Cardiac septum (tissue), 1 donor: ENCODE results near the gene CACNA2D3. TPM values are rescaled to one million over a fixed set of nuclear protein-coding genes. Genes with fewer than 3 reads are reported as not detected.

ENCODE experiments used
- DNase-seq: peaks from one replicate; pipeline ENCODE4 v3.0.0-alpha.2; 2020; ENCODE audit warnings: low spot score
- intact Hi-C: fragments of 100-400 bp; cut with DNase I; formaldehyde crosslinking; loops from one replicate; pipeline ENCODE4 v1.14.0; 2022
- total RNA-seq: library from RNA; stranded (reverse); fragmentation: NEBNext Ultra II Directional; extraction: Animal tissue kit (Norgen Biotek cat#: 25700); gene quantifications from one replicate; pipeline ENCODE4 v1.2.1, GENCODE V29; 2021
- donor health status: DM: no; HTN: no; CAD: no.

Gene CACNA2D3
- total RNA-seq, 1 donor from 2014 or later: 11.3 TPM

DNA sequence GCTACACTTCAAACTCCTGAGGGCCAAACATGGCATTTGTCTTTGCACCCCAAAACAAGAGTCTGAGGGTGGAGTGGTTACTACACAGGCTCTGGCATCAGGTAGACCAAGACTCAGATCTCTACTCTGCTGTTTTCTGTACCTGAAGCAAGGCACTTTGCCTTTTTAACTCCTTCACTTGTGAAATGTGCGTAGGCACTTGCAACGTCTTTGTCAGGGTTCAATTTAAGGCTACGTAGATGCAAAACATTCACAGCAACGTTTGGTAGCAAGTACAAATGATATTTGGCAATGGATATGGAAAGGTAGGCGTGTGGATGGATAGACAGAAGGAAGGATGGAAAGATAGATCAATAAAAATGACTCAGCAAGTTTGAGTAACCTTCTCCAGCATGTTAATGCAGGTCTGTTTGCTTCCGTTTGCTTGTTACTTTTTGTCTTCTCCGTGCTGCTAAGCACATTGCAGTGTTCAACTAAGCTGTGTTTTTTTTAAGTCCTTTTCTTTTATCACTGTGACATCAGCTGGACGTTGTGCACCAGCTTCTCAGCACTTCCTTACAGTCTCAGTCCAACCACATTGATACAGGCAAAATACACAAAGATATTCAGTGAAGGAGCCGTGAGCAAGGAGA lies 704.8 kb downstream of the CACNA2D3 start:
- DNase-seq: no peak
- intact Hi-C loops: no loop called here

DNA sequence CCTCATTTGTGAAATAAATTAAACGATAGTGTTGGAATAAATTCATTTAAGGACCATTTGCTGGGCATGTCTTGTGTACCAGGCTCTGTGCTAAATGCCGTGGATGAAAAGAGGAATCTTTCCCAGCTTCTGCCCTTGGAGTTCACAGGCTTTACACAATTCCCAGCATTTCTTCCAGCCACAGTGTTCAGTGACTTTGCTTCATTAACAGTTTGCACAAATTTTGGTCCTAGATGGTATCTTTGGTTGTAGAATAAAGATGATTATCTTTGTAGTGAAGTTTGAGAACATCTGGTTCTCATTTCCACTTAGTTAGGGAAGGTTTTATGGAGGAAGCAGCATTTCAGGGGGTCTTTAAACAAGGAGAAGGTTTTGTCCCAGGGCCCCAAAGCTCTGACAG lies 705.4 kb downstream of the CACNA2D3 start:
- intact Hi-C loops: no loop called here
- DNase-seq: no peak

DNA sequence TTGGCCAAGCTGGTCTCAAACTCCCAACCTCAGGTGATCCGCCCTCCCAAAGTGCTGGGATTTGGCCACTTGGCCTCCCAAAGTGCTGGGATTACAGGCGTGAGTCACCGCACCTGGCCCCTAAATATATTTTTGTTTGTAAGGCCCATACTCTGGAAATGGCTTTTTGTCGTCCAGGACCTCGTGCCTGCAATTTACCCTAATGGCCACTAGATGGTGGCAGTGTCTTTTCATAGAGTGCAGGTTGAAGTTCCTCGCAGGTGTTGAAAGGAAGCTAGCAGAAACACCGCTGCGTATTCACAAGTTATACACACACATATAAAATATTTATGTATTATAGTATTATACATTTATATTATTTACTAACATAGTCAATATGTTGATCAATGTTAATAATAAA lies 708.3 kb downstream of the CACNA2D3 start:
- DNase-seq: no peak
- intact Hi-C loops: no loop called here

DNA sequence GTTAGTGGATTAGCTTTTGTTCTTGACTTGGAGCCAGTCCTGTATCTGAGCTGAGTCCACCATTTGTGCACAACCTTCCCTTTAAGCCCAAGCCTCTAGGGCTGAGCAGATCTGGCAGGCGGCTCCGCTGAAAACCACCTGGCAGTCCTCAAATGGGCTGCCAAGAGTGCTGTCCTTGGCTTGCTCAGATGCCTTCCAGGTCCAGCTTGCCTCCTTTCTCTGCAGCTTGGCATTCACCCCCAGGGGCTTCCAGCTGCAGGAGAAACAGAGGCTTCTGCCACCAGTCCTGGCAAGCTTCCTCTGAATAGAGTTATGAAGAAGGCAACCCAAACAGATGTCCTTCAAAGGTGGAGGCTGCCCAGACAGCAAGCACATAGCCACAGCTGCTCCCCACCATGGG lies 708.8 kb downstream of the CACNA2D3 start:
- DNase-seq: no peak
- intact Hi-C loops: no loop called here

DNA sequence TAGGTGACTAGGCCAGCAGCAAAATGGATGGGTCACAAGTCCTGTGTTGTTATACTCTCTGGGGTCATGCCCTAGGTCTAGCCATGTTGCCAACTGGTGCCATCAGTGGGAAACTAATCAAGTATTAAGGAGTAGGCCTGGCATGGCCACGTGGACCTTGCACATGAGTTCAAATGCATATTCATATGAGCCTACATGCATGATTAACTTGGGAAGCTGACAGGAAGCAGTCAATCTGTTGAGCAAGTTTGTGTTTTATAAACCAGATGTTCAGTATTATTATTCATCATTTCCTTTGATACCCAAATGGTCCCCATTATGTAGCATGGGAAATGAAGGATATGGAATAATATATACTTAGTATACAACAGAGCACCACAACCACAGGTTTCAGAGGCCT lies 710.5 kb downstream of the CACNA2D3 start:
- intact Hi-C loops: no loop called here

DNA sequence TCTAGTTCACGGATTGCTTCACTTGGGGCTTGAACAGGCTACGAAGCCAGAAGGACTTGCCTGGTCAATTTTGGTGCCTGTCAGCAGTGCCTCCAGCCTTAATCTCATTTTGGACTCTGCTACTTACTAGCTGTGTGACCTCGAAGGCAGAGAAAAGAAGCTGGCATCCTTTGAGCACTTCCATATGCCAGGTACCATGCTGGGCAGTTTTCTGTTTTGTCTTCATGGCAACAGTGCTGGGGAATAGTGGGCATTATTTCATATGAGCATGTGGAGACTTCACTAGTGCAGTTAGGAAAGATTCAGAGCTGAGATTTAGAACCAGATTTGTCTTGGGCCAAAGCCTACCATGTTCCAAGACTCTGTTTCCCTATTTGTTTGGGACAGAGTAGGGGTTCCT lies 713.3 kb downstream of the CACNA2D3 start:
- DNase-seq: no peak
- intact Hi-C loops: no loop called here

More for the DNA sequence above, 710.5 kb downstream of the CACNA2D3 start:
- no peak for DNase-seq

DNA sequence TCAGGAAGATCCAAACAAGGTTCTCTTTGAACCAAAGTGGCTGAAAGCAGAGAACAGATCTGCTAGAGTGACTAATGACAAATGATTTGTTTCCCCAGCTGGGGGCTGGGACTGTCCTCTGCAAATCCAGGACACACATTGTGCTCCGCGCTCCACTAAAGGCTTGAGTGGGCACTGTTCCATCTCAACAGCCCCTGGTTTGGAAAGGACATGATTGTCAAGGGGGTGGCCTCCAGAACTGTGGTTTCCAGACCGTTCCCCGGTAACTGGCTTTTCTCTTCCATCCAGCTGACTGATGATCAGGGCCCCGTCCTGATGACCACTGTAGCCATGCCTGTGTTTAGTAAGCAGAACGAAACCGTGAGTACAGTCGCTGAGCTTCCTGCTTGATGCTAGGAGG lies 714.5 kb downstream of the CACNA2D3 start:
- DNase-seq: no peak
- intact Hi-C loops: no loop called here

DNA sequence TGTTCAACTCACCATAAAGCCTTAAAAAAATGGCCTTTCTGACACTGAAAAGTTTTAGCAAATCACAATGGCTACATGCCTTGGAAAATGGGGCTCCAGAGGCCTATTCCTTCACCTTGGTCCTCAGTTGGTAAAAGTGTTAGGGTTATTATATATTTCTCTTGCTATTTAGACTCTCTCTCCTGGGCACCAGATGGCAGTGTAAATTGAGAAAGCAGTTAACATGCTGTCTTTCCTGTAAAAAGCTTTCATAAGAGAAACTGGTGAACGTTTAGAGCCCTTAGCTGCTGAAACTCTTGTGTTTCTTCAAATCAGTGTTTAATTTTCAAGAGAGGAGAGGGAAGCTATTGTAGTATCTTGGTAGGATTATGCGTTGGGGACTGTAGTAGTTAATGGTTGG lies 715.6 kb downstream of the CACNA2D3 start:
- DNase-seq: no peak
- intact Hi-C loops: no loop called here

DNA sequence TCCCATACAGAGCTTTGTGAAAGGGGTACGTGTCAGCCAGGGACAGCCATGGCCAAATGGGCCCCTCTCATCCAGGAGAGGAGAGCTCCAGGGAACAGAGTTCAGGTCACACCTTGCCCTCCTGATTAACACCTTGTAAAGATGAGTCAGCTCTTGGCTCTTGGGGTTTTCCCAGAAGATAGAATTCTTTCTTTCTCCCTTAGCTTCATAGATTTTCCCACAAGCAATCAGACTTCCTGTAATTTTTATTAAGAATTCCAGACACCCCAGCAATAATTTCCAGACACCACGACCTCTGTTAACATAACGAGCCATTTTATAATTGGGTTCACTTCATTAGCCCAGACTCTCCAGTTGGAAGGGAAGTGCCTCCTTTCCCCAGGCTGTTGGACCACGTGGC lies 719.1 kb downstream of the CACNA2D3 start:
- intact Hi-C loops: no loop called here
- DNase-seq: no peak

DNA sequence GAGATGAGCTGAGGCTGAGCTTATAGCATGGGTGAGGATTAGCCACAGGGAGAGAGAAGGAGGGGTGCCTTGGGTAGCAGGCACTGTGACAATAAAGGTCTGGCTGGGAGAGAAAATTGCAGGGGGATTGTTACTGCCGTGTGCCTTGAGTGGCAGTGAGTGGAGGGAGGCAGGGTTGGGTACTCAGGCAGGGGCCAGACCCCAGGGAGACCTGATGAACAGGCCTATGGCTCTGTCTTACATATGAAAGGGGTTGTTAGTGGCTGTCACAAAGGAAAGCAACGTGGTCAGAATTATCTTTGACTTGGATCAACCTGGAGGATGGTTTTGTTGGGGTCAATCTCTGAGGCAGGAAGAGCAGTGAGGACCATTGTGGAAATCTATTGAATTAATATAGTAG lies 721.0 kb downstream of the CACNA2D3 start:
- intact Hi-C loops: no loop called here

DNA sequence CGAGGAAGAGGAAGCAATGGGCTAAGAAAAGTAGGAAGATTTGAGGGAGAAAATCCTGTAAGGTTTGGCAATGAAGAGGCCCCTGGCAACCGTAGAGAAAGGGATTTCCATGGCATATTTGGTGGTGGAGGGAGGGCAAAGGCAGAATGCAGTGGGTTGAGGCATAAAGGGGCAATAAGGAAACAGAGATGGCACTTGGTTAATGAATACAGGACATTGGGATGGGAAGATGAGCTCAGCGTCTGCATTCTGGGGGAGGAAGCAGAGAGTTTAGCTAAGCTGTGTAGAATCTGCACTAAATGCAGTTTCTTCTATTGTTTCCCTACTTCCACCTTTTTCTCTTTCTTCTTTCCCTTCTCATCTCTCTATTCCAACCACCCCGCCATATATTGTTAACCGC lies 721.9 kb downstream of the CACNA2D3 start:
- intact Hi-C loops: no loop called here

More for the DNA sequence above, 721.0 kb downstream of the CACNA2D3 start:
- DNase-seq: no peak

DNA sequence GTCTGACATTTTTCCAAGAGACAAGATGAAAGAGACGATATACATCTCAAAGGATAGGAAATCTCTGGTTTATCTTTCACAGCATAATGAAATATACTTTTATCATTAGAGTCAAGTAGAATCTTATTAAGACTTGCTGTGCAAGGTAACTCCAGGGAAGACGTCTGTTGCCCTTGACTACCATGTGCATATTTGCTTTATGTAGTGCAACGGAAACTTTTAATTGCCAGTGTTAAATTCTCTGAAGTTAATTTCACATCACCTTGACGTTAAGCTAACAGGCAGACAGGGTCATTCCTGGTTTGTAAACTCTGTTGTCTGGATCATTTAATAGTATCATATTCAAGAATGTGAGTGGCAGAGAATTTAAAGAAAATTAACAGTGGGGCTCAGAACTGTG lies 722.7 kb downstream of the CACNA2D3 start:
- no peak for DNase-seq
- intact Hi-C loops: no loop called here

More for the DNA sequence above, 721.9 kb downstream of the CACNA2D3 start:
- no peak for DNase-seq

DNA sequence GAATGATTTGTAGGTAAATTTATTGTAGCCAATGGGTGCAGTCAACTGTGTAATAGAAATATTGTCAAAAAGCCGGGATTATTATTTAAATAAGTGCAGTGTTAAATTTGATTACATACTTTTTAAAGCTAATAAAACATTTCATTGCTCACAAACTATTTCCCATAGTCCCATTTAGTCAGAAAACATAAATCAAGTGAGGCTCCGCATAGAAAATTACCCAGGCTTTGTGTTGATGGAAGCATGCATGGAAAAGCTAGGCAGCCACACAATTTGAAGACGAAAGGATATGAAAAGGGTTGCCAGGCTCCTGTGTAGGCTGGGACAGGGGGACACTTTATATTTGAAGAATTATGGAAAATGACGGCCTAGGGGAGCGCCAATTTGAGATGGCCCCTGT lies 723.2 kb downstream of the CACNA2D3 start:
- intact Hi-C loops: no loop called here
- no peak for DNase-seq

DNA sequence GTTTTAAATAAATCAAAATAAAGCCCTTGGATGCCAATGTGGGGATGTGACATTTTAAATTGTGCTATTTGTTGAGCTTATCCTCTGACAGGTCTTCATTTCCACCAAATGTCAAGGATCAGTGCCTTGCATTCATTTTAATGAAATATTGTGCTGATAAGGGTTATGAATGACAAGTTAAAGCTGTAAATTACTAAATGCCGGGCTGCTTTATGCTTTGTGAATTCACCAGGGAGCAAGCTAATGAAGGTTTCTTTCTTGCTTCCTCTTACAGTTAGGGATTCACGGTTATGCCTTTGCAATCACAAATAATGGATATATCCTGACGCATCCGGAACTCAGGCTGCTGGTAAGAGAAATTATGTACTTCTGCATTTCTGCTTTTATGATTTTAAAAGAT lies 723.8 kb downstream of the CACNA2D3 start:
- intact Hi-C loops: no loop called here
- no peak for DNase-seq

DNA sequence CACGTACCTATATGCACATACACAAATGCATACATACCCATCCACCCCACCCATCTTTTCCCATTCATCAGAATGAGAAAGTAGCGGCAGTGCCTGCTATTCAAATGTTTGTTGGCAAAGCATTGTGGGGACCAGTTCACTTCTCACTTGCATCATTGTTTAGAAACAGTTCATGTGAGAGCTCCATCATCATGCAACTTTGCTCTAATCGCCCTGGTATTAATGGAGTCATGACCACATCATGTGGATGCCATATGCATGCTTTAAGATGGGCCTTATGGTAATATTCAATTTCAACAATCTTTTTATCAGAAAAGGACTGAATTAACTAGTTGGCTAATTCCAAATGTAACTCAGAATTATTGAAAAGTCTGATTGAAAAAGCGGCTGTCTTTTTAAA lies 725.0 kb downstream of the CACNA2D3 start:
- intact Hi-C loops: no loop called here
- DNase-seq: no peak

DNA sequence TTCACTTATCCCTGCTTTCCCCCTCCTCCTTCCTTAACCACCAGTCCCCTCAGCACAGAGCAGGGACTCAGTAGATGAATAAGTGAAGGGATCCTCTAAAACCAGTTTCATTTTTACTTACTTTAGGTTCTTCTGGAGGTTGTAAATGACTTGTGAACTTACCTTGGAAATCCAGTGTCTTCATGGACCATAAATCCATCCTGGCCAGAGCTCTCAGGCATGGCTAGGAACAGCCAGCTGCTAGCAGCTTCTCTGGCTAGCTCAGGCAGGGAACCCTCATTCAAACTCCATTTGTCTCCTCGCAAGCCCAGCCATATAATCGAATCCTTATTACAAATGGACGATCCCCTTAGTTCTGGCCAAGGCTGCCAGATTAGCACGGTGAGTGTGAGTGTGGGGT lies 727.0 kb downstream of the CACNA2D3 start:
- intact Hi-C loops: no loop called here
- DNase-seq: no peak

DNA sequence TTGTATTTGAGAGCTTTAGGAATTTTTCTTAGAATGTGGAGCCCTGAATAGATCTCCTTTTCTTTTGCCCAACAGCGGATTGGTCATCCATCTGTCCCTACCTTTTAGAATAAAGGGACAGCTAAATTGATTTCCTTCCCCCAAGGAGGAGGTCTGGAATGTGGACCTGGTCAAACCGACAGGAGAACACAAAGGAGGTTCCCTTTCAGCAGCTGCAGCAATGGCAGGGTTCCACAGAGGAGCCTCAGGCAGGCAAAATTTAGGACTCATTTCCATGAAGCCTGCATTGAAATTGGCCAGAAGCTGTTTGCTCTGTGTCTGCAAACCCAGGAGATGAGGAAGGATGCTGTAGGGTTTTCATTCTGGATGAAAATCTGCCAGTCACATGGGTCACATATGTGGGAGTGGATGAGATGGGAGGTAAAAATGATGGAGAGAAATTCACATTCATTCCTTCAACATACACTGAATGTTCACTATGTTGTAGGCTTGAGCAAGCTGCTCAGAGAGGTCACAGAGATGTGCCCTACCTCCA lies 728.2 kb downstream of the CACNA2D3 start:
- intact Hi-C loops: loop anchor here (5.0 kb wide), 1 partner anchor 332 kb away; no protein-coding TSS in a partner anchor
- no peak for DNase-seq

DNA sequence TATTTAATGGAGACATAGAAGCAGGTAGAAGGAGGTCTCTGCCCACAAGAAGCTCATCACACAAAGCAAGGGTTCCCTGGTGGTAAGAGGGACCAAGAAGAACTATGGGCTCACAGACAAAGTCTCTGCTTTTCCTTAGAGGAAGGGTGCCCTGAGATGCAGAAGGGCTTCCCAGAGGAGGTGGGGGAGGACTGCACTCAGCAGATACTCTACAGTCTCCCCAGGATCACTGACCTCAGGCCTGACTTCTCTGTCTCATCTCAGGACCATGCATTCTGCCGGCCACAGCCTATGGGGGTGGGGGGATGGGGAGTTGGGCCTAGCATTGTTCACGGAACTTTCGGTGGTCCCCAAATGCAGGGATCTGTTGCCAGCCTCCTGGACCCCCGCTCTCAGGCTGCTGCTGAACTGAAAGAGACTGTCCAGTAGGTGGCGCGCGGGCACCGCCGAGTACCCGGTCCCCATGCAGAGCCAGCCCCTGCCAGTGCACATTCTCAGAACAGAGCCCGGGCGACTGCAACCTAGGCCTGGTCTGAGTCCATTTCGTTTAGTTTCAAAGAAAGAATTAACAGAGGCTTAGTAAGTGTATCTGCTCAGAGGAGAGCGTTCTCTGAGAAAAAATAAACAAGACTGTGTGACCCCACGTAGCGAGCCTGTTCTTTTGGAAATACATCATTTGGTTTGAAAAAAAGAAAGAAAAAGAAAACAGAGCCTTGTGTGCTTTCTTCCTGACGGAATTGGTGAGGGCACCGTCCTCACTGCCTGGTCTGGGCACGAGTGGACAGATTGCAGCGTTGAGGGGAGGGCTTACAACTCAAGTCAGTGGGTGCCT lies 731.4 kb downstream of the CACNA2D3 start:
- intact Hi-C loops: loop anchor here (5.0 kb wide), 1 partner anchor 329 kb away; no protein-coding TSS in a partner anchor
- peak; percentile 81 for DNase-seq

DNA sequence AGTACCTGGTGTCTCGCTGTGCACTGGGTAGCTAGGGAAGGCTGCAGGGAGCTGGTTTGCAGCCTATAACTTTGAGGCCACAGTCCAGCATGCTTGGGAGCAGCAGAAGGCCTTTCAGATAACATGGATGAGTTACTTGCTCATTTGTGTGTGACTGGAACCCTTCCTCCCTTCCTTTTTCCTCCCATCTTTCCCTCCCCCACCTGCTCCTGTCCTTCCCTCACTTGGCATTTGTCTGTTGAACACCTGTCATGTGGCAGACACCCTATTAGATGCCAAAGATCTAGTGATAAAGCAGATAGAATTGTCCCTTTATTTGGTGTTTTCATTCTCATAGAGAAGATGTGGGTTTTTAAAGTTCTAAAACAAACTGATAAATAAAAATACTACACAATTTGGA lies 733.9 kb downstream of the CACNA2D3 start:
- intact Hi-C loops: no loop called here
- no peak for DNase-seq

DNA sequence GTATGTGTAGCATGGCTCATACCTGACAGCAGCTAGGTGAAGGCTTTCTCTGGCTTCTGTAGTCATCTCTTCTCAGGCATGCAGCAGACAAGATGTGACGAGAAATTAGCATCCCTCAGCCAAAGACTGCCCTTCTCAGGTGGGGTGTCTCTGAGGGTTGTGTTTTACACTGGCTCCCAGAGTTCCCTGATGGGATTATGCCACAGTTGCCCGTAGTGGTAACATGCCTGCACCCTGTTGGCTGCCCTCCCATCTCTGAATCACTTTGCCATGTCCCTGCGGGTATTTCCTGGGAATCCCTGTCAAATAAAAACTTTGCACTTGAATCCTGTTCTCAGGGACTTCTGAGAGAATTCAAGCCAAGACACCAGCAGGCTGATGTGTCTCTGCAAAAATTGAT lies 735.0 kb downstream of the CACNA2D3 start:
- no peak for DNase-seq
- intact Hi-C loops: no loop called here
